H1 (cell line): Measurements from ENCODE around the gene KRABD2.

ENCODE experiments used
- CTCF ChIA-PET: fragments of 300-600 bp; sonication (Branson Sonifier 250); formaldehyde crosslinking; loops from one replicate; lab custom pipeline; 2021; ENCODE audit not compliant: partially characterized antibody; lab: Charles Lee
- POLR2A ChIA-PET: fragments of 300-600 bp; sonication (Branson Sonifier 250); formaldehyde crosslinking; loops from one replicate; lab custom pipeline; 2021; ENCODE audit warnings: inconsistent platforms; ENCODE audit not compliant: partially characterized antibody; lab: Charles Lee
- DNase-seq, 2 experiments: peaks; one replicate each; pipeline versions ENCODE4 v3.0.0 to v3.0.0-alpha.2; 2010 to 2022; ENCODE audit warnings: low spot score in 2 of 2, low read depth in 1 of 2, mixed read lengths in 1 of 2
- FAIRE-seq: peaks from 2 replicates; lab custom pipeline; 2011; peaks lifted over from hg19 to GRCh38; lab: Jason Lieb, UNC
- H2AFZ ChIP-seq: 2 replicates; pipeline ENCODE4 v1.8.1; 2012; ENCODE audit warnings: low read length, inconsistent platforms
- H2AK5ac ChIP-seq: 2 replicates; pipeline ENCODE4 v1.6.1; 2013; ENCODE audit warnings: low read depth, low read length
- H2BK120ac ChIP-seq: replicated peaks from 2 replicates; pipeline ENCODE3; 2013; ENCODE audit warnings: low read depth, low read length, inconsistent platforms
- H2BK12ac ChIP-seq: 2 replicates; pipeline ENCODE4 v1.6.1; 2013; ENCODE audit warnings: low read depth, low read length
- H2BK15ac ChIP-seq: 2 replicates; pipeline ENCODE4 v1.6.1; 2013; ENCODE audit warnings: low read length
- H2BK20ac ChIP-seq: 2 replicates; pipeline ENCODE4 v1.6.1; 2013; ENCODE audit warnings: low read length
- H2BK5ac ChIP-seq: 2 replicates; pipeline ENCODE4 v1.6.1; 2013; ENCODE audit warnings: low read depth, low read length
- H3K14ac ChIP-seq: 2 replicates; pipeline ENCODE4 v1.6.1; 2013; ENCODE audit warnings: inconsistent platforms; ENCODE audit not compliant: insufficient read length
- H3K18ac ChIP-seq: 2 replicates; pipeline ENCODE4 v1.6.1; 2013; ENCODE audit warnings: low read length; ENCODE audit errors: extremely low read depth
- H3K23ac ChIP-seq: 2 replicates; pipeline ENCODE4 v1.6.1; 2013; ENCODE audit warnings: inconsistent platforms; ENCODE audit not compliant: insufficient read length
- H3K23me2 ChIP-seq: 2 replicates; pipeline ENCODE4 v1.6.1; 2013; ENCODE audit warnings: low read depth, low read length
- H3K27ac ChIP-seq: 2 replicates; pipeline ENCODE4 v1.6.1; 2011; ENCODE audit warnings: low read depth, low read length, inconsistent platforms
- H3K27me3 ChIP-seq, 4 experiments: replicated peaks in 1 of 4; 1 replicate in 1 of 4; 2 replicates in 3 of 4; pipeline versions ENCODE4 v1.6.1 to v1.8.1; 2011 to 2013; ENCODE audit warnings: low read length in 3 of 4, mild to moderate bottlenecking in 3 of 4, inconsistent platforms in 2 of 4, mixed read lengths in 2 of 4, moderate library complexity in 1 of 4; ENCODE audit not compliant: control insufficient read depth in 3 of 4, insufficient read depth in 3 of 4; ENCODE audit errors: extremely low read depth in 1 of 4
- H3K36me3 ChIP-seq, 4 experiments: 2 replicates each; pipeline versions ENCODE4 v1.6.1 to v1.8.1; 2011 to 2013; ENCODE audit warnings: mild to moderate bottlenecking in 4 of 4, low read length in 3 of 4, moderate library complexity in 2 of 4, control low read depth in 1 of 4, inconsistent platforms in 1 of 4; ENCODE audit not compliant: insufficient read depth in 4 of 4, control insufficient read depth in 2 of 4
- H3K4ac ChIP-seq: replicated peaks from 2 replicates; pipeline ENCODE3; 2013; ENCODE audit warnings: low read length, low read depth, mixed read lengths, inconsistent platforms; ENCODE audit not compliant: insufficient read length
- H3K4me1 ChIP-seq, 4 experiments: replicated peaks in 1 of 4; 1 replicate in 1 of 4; 2 replicates in 3 of 4; pipeline versions ENCODE4 v1.6.1 to v1.8.1; 2011 to 2013; ENCODE audit warnings: low read length in 3 of 4, inconsistent platforms in 2 of 4, mixed read lengths in 1 of 4; ENCODE audit not compliant: insufficient read depth in 4 of 4, control insufficient read depth in 3 of 4
- H3K4me2 ChIP-seq, 2 experiments: 2 replicates each; pipeline versions ENCODE4 v1.6.1 to v1.8.1; 2011 to 2013; ENCODE audit warnings: low read depth in 2 of 2, low read length in 2 of 2, control low read depth in 1 of 2, inconsistent platforms in 1 of 2, mild to moderate bottlenecking in 1 of 2; ENCODE audit not compliant: insufficient read depth in 1 of 2
- H3K4me3 ChIP-seq, 4 experiments: fragments of 200-600, 300-600 bp in 1 of 4; sonication (generic), shearing (Covaris generic), sonication (Bioruptor Twin) in 1 of 4; 2 replicates each; pipeline versions ENCODE4 v1.5.1 to v1.8.1; 2011 to 2016; ENCODE audit warnings: low read length in 4 of 4, low read depth in 3 of 4, control low read depth in 2 of 4, inconsistent platforms in 2 of 4, mild to moderate bottlenecking in 2 of 4, mixed read lengths in 1 of 4, moderate library complexity in 1 of 4; ENCODE audit not compliant: insufficient read depth in 2 of 4; ENCODE audit errors: extremely low read depth in 1 of 4
- H3K56ac ChIP-seq: replicated peaks from 2 replicates; pipeline ENCODE3; 2013; ENCODE audit warnings: low read depth, mild to moderate bottlenecking, mixed read lengths, low read length, inconsistent platforms; ENCODE audit not compliant: insufficient read length
- H3K79me1 ChIP-seq: 2 replicates; pipeline ENCODE4 v1.6.1; 2013; ENCODE audit warnings: low read depth, low read length, control low read depth
- H3K79me2 ChIP-seq, 2 experiments: 2 replicates each; pipeline versions ENCODE4 v1.6.1 to v1.8.1; 2012 to 2013; ENCODE audit warnings: low read length in 2 of 2, mild to moderate bottlenecking in 2 of 2, inconsistent platforms in 1 of 2; ENCODE audit not compliant: insufficient read depth in 2 of 2, control insufficient read depth in 1 of 2
- H3K9ac ChIP-seq, 4 experiments: replicated peaks in 1 of 4; 1 replicate in 1 of 4; 2 replicates in 3 of 4; pipeline versions ENCODE4 v1.6.1 to v1.8.1; 2011 to 2013; ENCODE audit warnings: low read depth in 3 of 4, low read length in 3 of 4, control low read depth in 2 of 4, mild to moderate bottlenecking in 2 of 4, moderate library complexity in 2 of 4, inconsistent platforms in 1 of 4; ENCODE audit errors: extremely low read depth in 1 of 4
- H3K9me3 ChIP-seq, 2 experiments: 2 replicates each; pipeline versions ENCODE4 v1.6.1 to v1.8.1; 2012 to 2013; ENCODE audit warnings: mild to moderate bottlenecking in 2 of 2, moderate library complexity in 2 of 2, control low read depth in 1 of 2, inconsistent platforms in 1 of 2, low read depth in 1 of 2, low read length in 1 of 2, mixed read lengths in 1 of 2; ENCODE audit not compliant: insufficient read depth in 2 of 2
- H4K20me1 ChIP-seq, 2 experiments: replicated peaks in 1 of 2; 2 replicates each; pipeline versions ENCODE3 to v1.8.1; 2011 to 2013; ENCODE audit warnings: inconsistent platforms in 2 of 2, low read length in 2 of 2, mild to moderate bottlenecking in 1 of 2; ENCODE audit not compliant: insufficient read depth in 2 of 2, control insufficient read depth in 1 of 2
- H4K5ac ChIP-seq: 2 replicates; pipeline ENCODE4 v1.6.1; 2013; ENCODE audit warnings: low read length, low read depth, mixed read lengths, inconsistent platforms; ENCODE audit not compliant: insufficient read length
- H4K8ac ChIP-seq: 2 replicates; pipeline ENCODE4 v1.8.0; 2013; ENCODE audit warnings: mild to moderate bottlenecking, moderate library complexity, low read length, inconsistent platforms; ENCODE audit not compliant: insufficient read depth; ENCODE audit errors: extremely low read depth
- H4K91ac ChIP-seq: replicated peaks from 2 replicates; pipeline ENCODE3; 2013; ENCODE audit warnings: low read length, mixed read lengths, inconsistent platforms; ENCODE audit not compliant: insufficient read length
- ATF3 ChIP-seq: IDR thresholded peaks from 2 replicates; pipeline ENCODE4 v1.6.1; 2011; ENCODE audit warnings: low read depth, mild to moderate bottlenecking, low read length; ENCODE audit not compliant: insufficient read depth
- BACH1 ChIP-seq: IDR thresholded peaks from 2 replicates; pipeline ENCODE4 v1.6.1; 2012; ENCODE audit warnings: low read length, improper control_type of control experiment
- BCL11A ChIP-seq, 2 experiments: IDR thresholded peaks; one replicate each; pipeline ENCODE4 v1.6.1; 2011; ENCODE audit warnings: low read depth in 2 of 2, low read length in 2 of 2, mild to moderate bottlenecking in 2 of 2
- BRCA1 ChIP-seq: IDR thresholded peaks from 2 replicates; pipeline ENCODE4 v1.6.1; 2012; ENCODE audit warnings: low read depth, low read length, improper control_type of control experiment
- FOSL1 ChIP-seq: IDR thresholded peaks from 2 replicates; pipeline ENCODE4 v1.6.1; 2011; ENCODE audit warnings: mild to moderate bottlenecking, low read depth, low read length, moderate library complexity; ENCODE audit not compliant: insufficient read depth
- KDM1A ChIP-seq: fragments of 200-600, 300-600 bp; sonication (generic); IDR thresholded peaks from 2 replicates; pipeline ENCODE4 v1.7.1; 2016; ENCODE audit warnings: mild to moderate bottlenecking, low read length, borderline replicate concordance
- KDM4A ChIP-seq: IDR thresholded peaks from one replicate; pipeline ENCODE4 v1.7.1; 2012; ENCODE audit warnings: low read depth, mild to moderate bottlenecking, moderate library complexity, low read length, inconsistent platforms; ENCODE audit not compliant: severe bottlenecking
- TAF1 ChIP-seq: IDR thresholded peaks from 2 replicates; pipeline ENCODE4 v1.6.1; 2011; ENCODE audit warnings: mild to moderate bottlenecking, low read depth, low read length
- WGBS, 2 experiments: shearing (Covaris generic) in 1 of 2; methylation state at CpG; one replicate each; pipeline versions ENCODE4 v1.1.6 to v1.1.7; 2013 to 2015; ENCODE audit warnings: low lambda C conversion rate in 2 of 2, mixed read lengths in 2 of 2, inconsistent platforms in 1 of 2, low coverage in 1 of 2, missing lambda C conversion rate in 1 of 2; ENCODE audit not compliant: insufficient replicate concordance in 2 of 2, insufficient coverage in 1 of 2, insufficient read length in 1 of 2; ENCODE audit errors: extremely low coverage in 1 of 2, missing lambda C conversion rate in 1 of 2; 5-methylcytosine and 5-hydroxymethylcytosine counted together

KRABD2 gene

GRCh38 chr17:8405499-8406016 is 29.1 kb upstream of the KRABD2 start:
- CTCF ChIA-PET = interaction anchor here (1.6 kb wide), 1 partner anchor 65 kb away, joined by 4 read pairs; no protein-coding TSS in a partner anchor
- no peak overlapping the region for H2BK120ac ChIP-seq
- no peak overlapping the region for H4K5ac ChIP-seq
- no peaks in the 10 kb centered on the region for H3K36me3 ChIP-seq
- H3K14ac ChIP-seq = no peak overlapping the region
- DNase-seq = no peak
- H4K91ac ChIP-seq = no peak overlapping the region
- H2AFZ ChIP-seq = no peak overlapping the region
- no peaks in the 10 kb centered on the region for H4K20me1 ChIP-seq
- H3K27ac ChIP-seq = no peak overlapping the region; the same call in 1 of the 2 replicates
- H2BK20ac ChIP-seq = no peak overlapping the region
- no peak overlapping the region for H3K4me3 ChIP-seq
- no peak for FAIRE-seq
- WGBS, 2 experiments = 96% methylated on average over 9 of the region's 11 CpGs; no CpG with 5 or more reads in 1 of the 2 experiments
- no peak overlapping the region for H3K9ac ChIP-seq
- peak overlapping the region; percentile 29; the same call in 1 of the 2 replicates for H2BK15ac ChIP-seq
- no peak overlapping the region for H2AK5ac ChIP-seq
- no peaks in the 10 kb centered on the region for H3K27me3 ChIP-seq
- H3K56ac ChIP-seq = no peak overlapping the region
- no peak overlapping the region for H3K18ac ChIP-seq
- no peak overlapping the region; the same call in 1 of the 2 replicates for H2BK12ac ChIP-seq
- no peak overlapping the region for H3K4me2 ChIP-seq
- no peak overlapping the region for H2BK5ac ChIP-seq
- peaks cover 0 to 10% (median 4%) of the 10 kb centered on the region in 4 experiments; a peak in 6 of 7 replicates for H3K4me1 ChIP-seq
- no peak overlapping the region for H3K4ac ChIP-seq
- no peaks in the 10 kb centered on the region for H3K9me3 ChIP-seq
- H3K23me2 ChIP-seq = no peaks in the 10 kb centered on the region; the same call in 1 of the 2 replicates
- no peak overlapping the region for H3K23ac ChIP-seq
- H3K79me1 ChIP-seq = no peaks in the 10 kb centered on the region
- no peaks in the 10 kb centered on the region for H3K79me2 ChIP-seq
- POLR2A ChIA-PET = interaction anchor here (1.2 to 1.4 kb wide), 2 partner anchors 11 to 29 kb away, joined by 4 to 6 read pairs; partner anchors contain the start of gene KRABD2
- no peak overlapping the region for H4K8ac ChIP-seq
- TF ChIP-seq BCL11A (IDR thresholded peaks at IDR 0.05; ENCODE audit: low read depth in 2 of 2, low read length in 2 of 2) (no peak), KDM4A (no peak), TAF1 (no peak), BRCA1 (no peak), FOSL1 (no peak), KDM1A (no peak), ATF3 (no peak), BACH1 (no peak)
